OCI-LY1 (cell line): Measurements from ENCODE around the gene PARN.

Experiments
- EZH2 ChIP-seq: fragments of 200-600 bp; sonication (generic), shearing (Covaris generic); IDR thresholded peaks from 2 replicates; pipeline ENCODE4 v1.8.0; 2017; ENCODE audit warnings: borderline replicate concordance, mixed run types, mild to moderate bottlenecking, antibody characterized with exemption, low read length, moderate library complexity, mixed read lengths
- TF ChIP-seq, protein P1 (sequence below): fragments of 200-600 bp; sonication (generic), shearing (Covaris generic); IDR thresholded peaks from 2 replicates; pipeline ENCODE4 v1.5.1; 2017; ENCODE audit warnings: mild to moderate bottlenecking, antibody characterized with exemption, low read length, moderate library complexity, mixed read lengths

DNA sequence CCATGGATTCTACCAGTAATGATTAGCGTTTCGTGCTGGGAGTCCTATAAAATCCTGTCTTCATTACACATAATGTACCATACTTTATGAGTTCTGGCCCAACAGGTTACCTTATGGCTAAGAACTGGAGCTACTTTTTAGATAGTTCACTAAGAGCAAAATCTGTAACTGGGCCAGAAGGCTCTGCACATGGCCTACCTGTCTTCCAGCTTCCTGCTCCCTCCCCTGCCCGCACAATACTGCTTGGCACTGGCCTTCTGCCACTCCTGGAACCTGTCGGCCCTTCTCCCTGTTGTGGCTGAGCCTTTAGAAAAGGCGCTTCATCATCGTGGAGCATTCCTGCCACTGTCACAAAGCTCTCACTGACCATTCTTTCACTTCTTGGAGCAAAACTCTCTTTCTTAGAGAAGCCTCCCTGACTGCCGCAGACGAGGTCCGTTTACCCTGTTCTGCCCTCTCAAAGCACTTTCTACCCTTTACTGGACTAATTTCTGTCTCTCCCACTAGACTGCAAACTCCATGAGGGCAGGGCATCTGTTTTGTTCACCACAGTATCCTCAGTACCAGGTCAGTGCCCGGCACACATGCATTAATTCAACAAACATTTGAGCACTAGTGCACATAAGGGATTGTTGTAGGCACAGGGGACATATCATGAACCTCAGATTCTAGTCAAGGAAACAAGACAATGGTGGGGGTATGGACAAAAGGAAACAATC is 116.5 kb downstream of the PARN start:
- TF ChIP-seq, protein P1, sequence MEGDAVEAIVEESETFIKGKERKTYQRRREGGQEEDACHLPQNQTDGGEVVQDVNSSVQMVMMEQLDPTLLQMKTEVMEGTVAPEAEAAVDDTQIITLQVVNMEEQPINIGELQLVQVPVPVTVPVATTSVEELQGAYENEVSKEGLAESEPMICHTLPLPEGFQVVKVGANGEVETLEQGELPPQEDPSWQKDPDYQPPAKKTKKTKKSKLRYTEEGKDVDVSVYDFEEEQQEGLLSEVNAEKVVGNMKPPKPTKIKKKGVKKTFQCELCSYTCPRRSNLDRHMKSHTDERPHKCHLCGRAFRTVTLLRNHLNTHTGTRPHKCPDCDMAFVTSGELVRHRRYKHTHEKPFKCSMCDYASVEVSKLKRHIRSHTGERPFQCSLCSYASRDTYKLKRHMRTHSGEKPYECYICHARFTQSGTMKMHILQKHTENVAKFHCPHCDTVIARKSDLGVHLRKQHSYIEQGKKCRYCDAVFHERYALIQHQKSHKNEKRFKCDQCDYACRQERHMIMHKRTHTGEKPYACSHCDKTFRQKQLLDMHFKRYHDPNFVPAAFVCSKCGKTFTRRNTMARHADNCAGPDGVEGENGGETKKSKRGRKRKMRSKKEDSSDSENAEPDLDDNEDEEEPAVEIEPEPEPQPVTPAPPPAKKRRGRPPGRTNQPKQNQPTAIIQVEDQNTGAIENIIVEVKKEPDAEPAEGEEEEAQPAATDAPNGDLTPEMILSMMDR: no peak
- TF ChIP-seq EZH2: no peak
